WI38 (cell line): ENCODE data around the gene CPLX4.

Experiments
- H3K4me3 ChIP-seq: 2 replicates; pipeline ENCODE4 v1.5.1; 2011; ENCODE audit warnings: low read depth, mild to moderate bottlenecking, control low read depth, low read length
- CTCF ChIP-seq: IDR thresholded peaks from 2 replicates; pipeline ENCODE4 v1.5.1; 2012; ENCODE audit warnings: low read depth, mild to moderate bottlenecking, control low read depth, low read length

CPLX4 gene

GRCh38 chr18:59298871-59299270 is 19.6 kb downstream of the CPLX4 start:
- no peak overlapping the region for H3K4me3 ChIP-seq
- no peak for TF ChIP-seq CTCF

GRCh38 chr18:59293317-59293716 is 25.1 kb downstream of the CPLX4 start:
- TF ChIP-seq CTCF: no peak
- H3K4me3 ChIP-seq: no peak overlapping the region

GRCh38 chr18:59286341-59286740 is 32.1 kb downstream of the CPLX4 start:
- H3K4me3 ChIP-seq: no peak overlapping the region
- TF ChIP-seq CTCF: no peak

- no peak for TF ChIP-seq CTCF
- no peak overlapping the region for H3K4me3 ChIP-seq
Measured at GRCh38 chr18:59282341-59282740, 36.1 kb downstream of the CPLX4 start.

- no peak for TF ChIP-seq CTCF
- H3K4me3 ChIP-seq: no peak overlapping the region
Measured at GRCh38 chr18:59279722-59280121, 38.7 kb downstream of the CPLX4 start.

- TF ChIP-seq CTCF: no peak
Measured at GRCh38 chr18:59279193-59279592, 39.3 kb downstream of the CPLX4 start.

GRCh38 chr18:59278793-59279192 is 39.7 kb downstream of the CPLX4 start:
- TF ChIP-seq CTCF: no peak
- no peak overlapping the region for H3K4me3 ChIP-seq

More at GRCh38 chr18:59279193-59279592, 39.3 kb downstream of the CPLX4 start:
- no peak overlapping the region for H3K4me3 ChIP-seq
